Measurements from ENCODE around the gene ALPK1.
A peak's percentile ranks its signal among the peaks of the same experiment; 100 is the strongest.

ALPK1 gene

GRCh38 chr4:112327965-112328733 is 31.0 kb downstream of the ALPK1 start:
- no peak for DNase-seq (ENCODE audit: low read depth, low spot score)

DNA sequence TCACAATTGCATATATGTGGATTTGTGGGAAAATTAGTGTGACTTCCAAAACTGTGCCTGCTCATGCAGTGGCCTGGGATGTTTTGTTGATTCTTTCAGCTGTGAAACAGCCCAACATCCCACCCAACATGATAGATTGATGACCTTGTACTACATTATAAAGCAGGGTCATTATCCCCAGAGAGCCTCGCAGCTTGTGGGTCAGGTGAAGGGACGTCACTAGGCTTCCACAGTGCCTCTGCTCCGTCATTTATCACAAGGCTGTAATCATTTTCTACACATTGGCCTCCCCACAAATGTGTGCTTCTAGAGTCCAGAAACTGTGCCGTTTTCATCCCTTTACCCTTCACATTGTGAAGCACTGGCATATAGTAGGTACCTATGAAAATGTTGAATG is 31.6 kb downstream of the ALPK1 start:
- no peak for DNase-seq (ENCODE audit: low read depth, low spot score)

GRCh38 chr4:112329672-112330375 is 32.7 kb downstream of the ALPK1 start:
- no peak for DNase-seq (ENCODE audit: low read depth, low spot score)

- no peak for DNase-seq (ENCODE audit: low read depth, low spot score)
Observed at GRCh38 chr4:112330921-112331320, 33.8 kb downstream of the ALPK1 start.

- DNase-seq (ENCODE audit: low read depth, low spot score): no peak
Observed at GRCh38 chr4:112332398-112332797, 35.2 kb downstream of the ALPK1 start.

DNA sequence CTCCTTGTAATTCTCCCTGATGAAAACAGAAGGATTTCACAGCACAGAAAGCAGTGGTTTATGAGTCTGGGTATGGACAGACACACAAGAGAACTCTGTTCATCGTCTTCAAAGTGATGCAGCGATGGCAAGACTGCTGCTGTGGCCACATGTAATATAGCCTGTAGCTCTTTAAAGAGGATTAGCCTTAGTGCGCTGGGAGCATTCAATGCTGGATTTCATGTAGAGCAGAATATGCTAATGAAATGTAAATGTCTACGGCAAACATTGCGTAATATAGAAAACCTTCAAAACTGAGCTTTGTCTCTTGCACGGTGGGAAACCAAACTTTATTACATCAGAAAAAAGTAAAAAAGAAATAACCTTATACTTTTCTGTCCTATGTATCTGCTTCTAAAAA is 42.9 kb downstream of the ALPK1 start:
- no peak for DNase-seq (ENCODE audit: low read depth, low spot score)

DNA sequence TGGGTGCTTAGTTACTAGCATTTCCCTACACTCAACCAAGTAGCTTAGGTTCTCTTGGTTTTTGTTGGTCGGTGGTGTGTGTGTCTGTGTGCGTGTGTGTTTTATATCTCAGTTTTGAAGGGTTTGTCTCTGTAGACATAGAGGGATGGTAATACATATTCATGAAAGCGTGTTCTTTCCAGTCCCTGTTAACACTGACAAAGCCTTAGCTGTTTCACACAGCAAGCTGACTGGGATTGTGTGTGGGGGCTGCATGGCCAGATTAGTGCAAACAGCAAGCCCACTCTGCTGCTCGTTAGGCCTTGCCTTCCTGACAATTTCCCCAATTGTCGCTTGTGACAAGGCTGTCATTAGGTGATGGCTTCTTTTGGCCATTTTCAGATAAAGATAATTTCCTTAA is 43.9 kb downstream of the ALPK1 start:
- DNase-seq (ENCODE audit: low read depth, low spot score): no peak

DNA sequence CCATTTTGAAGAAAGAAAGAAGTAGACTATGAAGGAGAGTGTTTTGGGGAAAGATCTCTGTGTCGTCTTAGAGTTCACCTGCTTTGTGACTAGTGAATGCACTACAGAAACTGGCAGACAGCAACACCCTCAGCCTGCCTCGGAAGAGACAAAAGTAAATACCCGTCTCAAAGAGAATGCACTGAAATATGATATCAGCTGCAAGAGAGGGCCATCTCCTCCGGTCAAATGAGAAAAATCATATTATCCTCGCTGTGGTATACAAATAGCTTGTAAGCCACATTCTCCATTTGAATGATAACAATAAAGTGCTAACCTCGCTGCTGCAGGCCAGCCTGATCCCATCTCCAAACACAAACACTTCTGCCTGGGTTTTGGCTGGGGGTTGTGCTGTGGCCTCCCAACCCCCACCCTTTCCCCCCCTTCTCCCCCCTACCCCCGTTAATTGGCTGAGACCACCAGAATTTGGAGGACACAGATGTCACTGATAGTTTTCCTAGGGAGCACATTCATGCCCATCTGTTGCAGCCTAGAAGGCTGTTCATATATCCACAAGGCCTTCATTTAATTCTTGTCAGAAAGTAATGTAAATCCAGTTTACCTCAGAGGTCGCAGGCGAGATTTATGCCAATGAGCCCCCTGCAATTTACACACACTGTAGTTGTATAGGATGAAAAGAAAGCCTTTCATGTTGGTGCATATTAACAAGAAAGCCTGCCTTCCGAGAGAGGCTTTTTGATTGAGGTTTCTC is 46.3 kb downstream of the ALPK1 start:
- DNase-seq (ENCODE audit: low read depth, low spot score): no peak

GRCh38 chr4:112348488-112349158 is 51.5 kb downstream of the ALPK1 start:
- no peak for DNase-seq (ENCODE audit: low read depth, low spot score)

GRCh38 chr4:112352736-112353135 is 55.6 kb downstream of the ALPK1 start:
- no peak for DNase-seq (ENCODE audit: low read depth, low spot score)

- no peak for DNase-seq (ENCODE audit: low read depth, low spot score)
Observed at GRCh38 chr4:112355662-112356061, 58.5 kb downstream of the ALPK1 start.

DNA sequence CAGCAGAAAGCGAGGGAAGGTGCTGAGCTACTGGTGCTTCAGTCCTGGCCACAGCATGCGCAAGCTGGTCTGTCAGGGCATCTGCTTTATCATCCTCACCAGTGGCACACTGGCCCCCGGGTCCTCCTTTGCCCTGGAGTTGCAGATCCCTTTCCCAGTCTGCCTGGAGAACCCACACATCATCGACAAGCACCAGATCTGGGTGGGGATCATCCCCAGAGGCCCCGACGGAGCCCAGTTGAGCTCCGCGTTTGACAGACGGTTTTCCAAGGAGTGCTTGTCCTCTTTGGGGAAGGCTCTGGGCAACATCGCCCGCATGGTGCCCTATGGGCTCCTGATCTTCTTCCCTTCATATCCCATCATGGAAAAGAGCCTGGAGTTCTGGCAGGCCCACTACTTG is 60.3 kb downstream of the ALPK1 start:
- no peak for DNase-seq (ENCODE audit: low read depth, low spot score)

DNA sequence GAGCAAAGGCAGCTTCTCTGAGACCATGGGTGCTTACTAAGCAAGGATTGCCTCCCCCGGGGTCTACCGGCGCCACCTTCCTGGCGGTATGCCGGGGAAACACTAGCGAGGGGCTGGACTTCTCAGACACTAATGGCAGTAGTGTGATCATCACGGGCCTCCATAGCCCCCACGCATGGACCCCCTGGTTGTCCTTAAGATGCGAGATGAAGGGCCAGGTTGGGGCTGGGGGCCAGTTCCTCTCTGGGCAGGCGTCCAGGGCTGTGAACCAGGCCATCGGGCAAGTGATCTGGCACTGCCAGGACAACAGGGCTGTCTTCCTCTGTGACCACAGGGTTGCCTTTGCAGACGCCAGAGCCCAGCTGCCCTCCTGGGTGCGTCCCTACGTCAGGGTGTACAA is 60.7 kb downstream of the ALPK1 start:
- no peak for DNase-seq (ENCODE audit: low read depth, low spot score)

GRCh38 chr4:112358415-112358814 is 61.2 kb downstream of the ALPK1 start:
- no peak for DNase-seq (ENCODE audit: low read depth, low spot score)

GRCh38 chr4:112358952-112359749 is 62.0 kb downstream of the ALPK1 start:
- DNase-seq (ENCODE audit: low read depth, low spot score): no peak

GRCh38 chr4:112361181-112361791 is 64.1 kb downstream of the ALPK1 start:
- DNase-seq (ENCODE audit: low read depth, low spot score): peak; percentile 30

DNA sequence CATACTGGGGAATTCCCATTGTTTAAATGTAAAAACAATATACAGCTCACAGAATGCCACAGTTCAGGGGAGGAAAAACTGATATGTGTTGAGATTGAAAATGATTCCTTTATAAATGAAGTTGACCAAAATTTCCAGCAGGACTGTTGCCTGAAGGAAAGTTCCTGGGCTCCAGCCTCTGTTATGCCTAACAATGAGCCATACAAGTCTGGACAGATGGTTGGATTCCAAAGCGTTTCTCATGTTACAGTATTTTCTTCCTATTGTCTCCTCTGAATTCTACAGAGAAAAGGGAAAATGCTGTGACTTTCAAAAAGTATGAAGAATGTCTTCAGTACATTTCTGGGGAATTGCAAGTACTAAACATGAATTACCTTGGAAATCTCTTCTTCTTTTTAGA is 73.3 kb downstream of the ALPK1 start:
- no peak for DNase-seq (ENCODE audit: low read depth, low spot score)

GRCh38 chr4:112371361-112371760 is 74.2 kb downstream of the ALPK1 start:
- DNase-seq (ENCODE audit: low read depth, low spot score): no peak

DNA sequence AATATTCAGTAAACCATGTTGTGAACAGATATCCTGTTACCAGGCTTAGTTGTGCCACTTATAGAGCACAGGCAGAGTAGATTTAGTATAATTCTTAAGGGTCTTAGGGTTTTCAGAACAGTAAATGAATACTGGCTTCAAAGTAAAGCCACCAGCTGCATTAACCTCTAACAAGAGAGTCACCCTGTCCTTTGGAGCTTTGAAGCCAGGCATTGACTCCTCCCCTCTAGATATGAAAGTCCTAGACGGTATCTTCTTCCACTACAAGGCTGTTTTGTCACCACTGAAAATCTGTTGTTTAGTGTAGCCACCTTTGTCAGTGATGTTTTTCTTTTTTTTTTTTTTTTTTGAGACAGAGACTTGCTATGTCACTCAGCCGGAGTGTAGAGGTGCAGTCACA is 77.7 kb downstream of the ALPK1 start:
- DNase-seq (ENCODE audit: low read depth, low spot score): no peak

DNA sequence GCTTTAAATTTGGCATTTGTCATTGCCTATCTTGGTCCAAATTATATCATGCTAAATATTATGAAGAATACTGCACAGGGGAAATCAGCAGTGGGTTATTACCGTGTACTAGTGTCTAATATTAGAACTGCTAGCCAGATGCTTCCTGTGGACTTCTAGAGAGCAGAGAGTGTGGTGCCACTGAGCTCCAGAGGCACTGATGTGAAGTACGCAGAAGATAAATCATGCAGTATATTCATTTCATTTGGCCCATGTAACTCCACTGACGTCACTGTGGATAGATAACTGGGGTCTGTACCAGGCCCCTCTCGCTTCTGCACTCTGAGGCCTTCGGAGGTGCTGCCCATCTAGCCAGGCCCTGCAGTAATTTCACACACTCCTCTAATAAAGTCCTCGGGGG is 80.0 kb downstream of the ALPK1 start:
- DNase-seq (ENCODE audit: low read depth, low spot score): no peak
